H9 (cell line): ENCODE results near the gene MRPL39. TPM values are rescaled to one million over a fixed set of nuclear protein-coding genes. Genes with fewer than 3 reads are reported as not detected.

Experiments
- DNase-seq: peaks from one replicate; pipeline ENCODE4 v3.0.0-alpha.2; 2017
- H2AFZ ChIP-seq: one replicate; pipeline ENCODE4 v1.6.1; 2013; ENCODE audit warnings: mild to moderate bottlenecking, low read length, control low read depth, moderate library complexity
- H2AK5ac ChIP-seq: 2 replicates; pipeline ENCODE4 v1.6.1; 2013; ENCODE audit warnings: low read length, control low read depth, mixed read lengths; ENCODE audit not compliant: insufficient read length
- H2BK120ac ChIP-seq: one replicate; pipeline ENCODE4 v1.6.1; 2013; ENCODE audit warnings: low read depth, mild to moderate bottlenecking, low read length, control low read depth, inconsistent platforms; ENCODE audit not compliant: poor library complexity, severe bottlenecking
- H2BK12ac ChIP-seq: 2 replicates; pipeline ENCODE4 v1.6.1; 2013; ENCODE audit warnings: low read length, control low read depth, mixed read lengths, low read depth; ENCODE audit not compliant: insufficient read length
- H2BK15ac ChIP-seq: 2 replicates; pipeline ENCODE4 v1.6.1; 2013; ENCODE audit warnings: low read depth, low read length, control low read depth
- H2BK20ac ChIP-seq: one replicate; pipeline ENCODE4 v1.6.1; 2013; ENCODE audit warnings: low read depth, mild to moderate bottlenecking, low read length, control low read depth, inconsistent platforms; ENCODE audit not compliant: poor library complexity, severe bottlenecking
- H2BK5ac ChIP-seq: 2 replicates; pipeline ENCODE4 v1.6.1; 2013; ENCODE audit warnings: low read length, control low read depth, mixed read lengths; ENCODE audit not compliant: insufficient read length
- H3K14ac ChIP-seq: 2 replicates; pipeline ENCODE4 v1.6.1; 2013; ENCODE audit warnings: low read length, control low read depth; ENCODE audit not compliant: insufficient read depth
- H3K18ac ChIP-seq: 2 replicates; pipeline ENCODE4 v1.6.1; 2013; ENCODE audit warnings: low read depth, mild to moderate bottlenecking, mixed read lengths, low read length, control low read depth; ENCODE audit not compliant: insufficient read length
- H3K23ac ChIP-seq: 2 replicates; pipeline ENCODE4 v1.6.1; 2013; ENCODE audit warnings: low read length, control low read depth, mixed read lengths, low read depth; ENCODE audit not compliant: insufficient read length
- H3K23me2 ChIP-seq: 2 replicates; pipeline ENCODE4 v1.6.1; 2013; ENCODE audit warnings: low read depth, mild to moderate bottlenecking, mixed read lengths, low read length, control low read depth; ENCODE audit not compliant: insufficient read length, poor library complexity, severe bottlenecking
- H3K27ac ChIP-seq: 2 replicates; pipeline ENCODE4 v1.5.1; 2013; ENCODE audit warnings: low read length, control low read depth, mixed read lengths, low read depth; ENCODE audit not compliant: insufficient read length
- H3K27me3 ChIP-seq: 2 replicates; pipeline ENCODE4 v1.6.1; 2013; ENCODE audit warnings: low read length, control low read depth, inconsistent platforms; ENCODE audit not compliant: insufficient read depth
- H3K4ac ChIP-seq: 2 replicates; pipeline ENCODE4 v1.6.1; 2013; ENCODE audit warnings: low read depth, mild to moderate bottlenecking, control low read depth, inconsistent platforms, low read length, moderate library complexity
- H3K4me1 ChIP-seq: 2 replicates; pipeline ENCODE4 v1.6.1; 2013; ENCODE audit warnings: low read length, control low read depth, inconsistent platforms; ENCODE audit not compliant: insufficient read depth
- H3K4me2 ChIP-seq: 2 replicates; pipeline ENCODE4 v1.6.1; 2013; ENCODE audit warnings: low read length, control low read depth, mixed read lengths; ENCODE audit not compliant: insufficient read length, insufficient read depth
- H3K56ac ChIP-seq: 2 replicates; pipeline ENCODE4 v1.6.1; 2013; ENCODE audit warnings: low read depth, mild to moderate bottlenecking, mixed read lengths, low read length, control low read depth; ENCODE audit not compliant: insufficient read length
- H3K79me1 ChIP-seq: 2 replicates; pipeline ENCODE4 v1.6.1; 2013; ENCODE audit warnings: low read depth, mild to moderate bottlenecking, moderate library complexity, low read length, control low read depth, inconsistent platforms; ENCODE audit not compliant: insufficient read depth, poor library complexity, severe bottlenecking
- H3K79me2 ChIP-seq: 2 replicates; pipeline ENCODE4 v1.6.1; 2013; ENCODE audit warnings: low read length, control low read depth, inconsistent platforms; ENCODE audit not compliant: insufficient read depth
- H3K9ac ChIP-seq: 2 replicates; pipeline ENCODE4 v1.6.1; 2013; ENCODE audit warnings: low read length, control low read depth, mixed read lengths; ENCODE audit not compliant: insufficient read length; ENCODE audit errors: extremely low read depth
- H3K9me3 ChIP-seq: one replicate; pipeline ENCODE4 v1.6.1; 2013; ENCODE audit warnings: low read depth, low read length, inconsistent platforms; ENCODE audit not compliant: control insufficient read depth
- H3T11ph ChIP-seq: one replicate; pipeline ENCODE4 v1.6.1; 2013; ENCODE audit warnings: mild to moderate bottlenecking, low read length, control low read depth, inconsistent platforms
- H4K20me1 ChIP-seq: one replicate; pipeline ENCODE4 v1.6.1; 2013; ENCODE audit not compliant: control insufficient read depth, insufficient read length, insufficient read depth
- H4K5ac ChIP-seq: 2 replicates; pipeline ENCODE4 v1.6.1; 2013; ENCODE audit warnings: low read depth, mild to moderate bottlenecking, mixed read lengths, low read length, control low read depth; ENCODE audit not compliant: insufficient read length
- H4K8ac ChIP-seq: replicated peaks from 2 replicates; pipeline ENCODE4 v1.6.1; 2013; ENCODE audit warnings: low read length, control low read depth, mixed read lengths, low read depth; ENCODE audit not compliant: insufficient read length
- H4K91ac ChIP-seq: 2 replicates; pipeline ENCODE4 v1.6.1; 2013; ENCODE audit warnings: low read depth, mild to moderate bottlenecking, moderate library complexity, mixed read lengths, low read length, control low read depth; ENCODE audit not compliant: insufficient read length
- H3K27ac Mint-ChIP-seq, 3 experiments: 2 replicates in 2 of 3; 3 replicates in 1 of 3; pipeline ENCODE4 v1.8.0; 2020 to 2021; ENCODE audit warnings: mixed read lengths in 3 of 3, mild to moderate bottlenecking in 1 of 3, moderate library complexity in 1 of 3
- H3K27me3 Mint-ChIP-seq: 2 replicates; pipeline ENCODE4 v1.8.0; 2021; ENCODE audit warnings: low read depth, mild to moderate bottlenecking, moderate library complexity, mixed read lengths
- H3K36me3 Mint-ChIP-seq, 3 experiments: 2 replicates in 2 of 3; 3 replicates in 1 of 3; pipeline ENCODE4 v1.8.0; 2020 to 2021; ENCODE audit warnings: low read depth in 3 of 3, mixed read lengths in 3 of 3; ENCODE audit not compliant: insufficient read depth in 1 of 3
- H3K4me1 Mint-ChIP-seq, 2 experiments: 2 replicates each; pipeline ENCODE4 v1.8.0; 2020; ENCODE audit warnings: mixed read lengths in 2 of 2
- H3K4me3 Mint-ChIP-seq, 2 experiments: 2 replicates in 1 of 2; 3 replicates in 1 of 2; pipeline ENCODE4 v1.8.0; 2020 to 2021; ENCODE audit warnings: mild to moderate bottlenecking in 2 of 2, mixed read lengths in 2 of 2, moderate library complexity in 1 of 2
- H3K9me3 Mint-ChIP-seq, 2 experiments: 2 replicates in 1 of 2; 3 replicates in 1 of 2; pipeline ENCODE4 v1.8.0; 2020; ENCODE audit warnings: mild to moderate bottlenecking in 2 of 2, mixed read lengths in 2 of 2, moderate library complexity in 1 of 2
- WGBS: extraction: QIAGEN DNeasy Blood & Tissue Kit; methylation state at CpG from one replicate; pipeline ENCODE4 v1.1.7; 2013; ENCODE audit warnings: missing lambda C conversion rate, low lambda C conversion rate, mixed read lengths; ENCODE audit not compliant: insufficient read length; ENCODE audit errors: extremely low coverage; 5-methylcytosine and 5-hydroxymethylcytosine counted together
- total RNA-seq: library from RNA; stranded (reverse); gene quantifications from 2 replicates; pipeline ENCODE4 v1.2.1, GENCODE V29; 2021
- TF ChIP-seq, protein P1 (sequence below): fragments of 200-600 bp; sonication (generic); conservative IDR thresholded peaks from 3 replicates; pipeline ENCODE4 v1.8.0; 2021; ENCODE audit warnings: antibody characterized with exemption, mild to moderate bottlenecking

MRPL39 gene
- total RNA-seq, 1 experiment from 2014 or later: 58.8 TPM

GRCh38 chr21:25608044-25608737 lies 910 bp upstream of the MRPL39 start:
- peaks cover 10% of the 10 kb centered on the region for H3K23me2 ChIP-seq
- no peak overlapping the region for H3K27ac Mint-ChIP-seq
- no peak overlapping the region for H4K8ac ChIP-seq
- H3K9me3 ChIP-seq: no peaks in the 10 kb centered on the region
- H3K4me3 Mint-ChIP-seq: peak overlapping the region; percentile 100
- no peaks in the 10 kb centered on the region; the same call in 1 of the 2 replicates for H3K79me2 ChIP-seq
- no peak overlapping the region for H4K91ac ChIP-seq
- peaks cover 5 to 25% (median 19%) of the 10 kb centered on the region in 3 experiments; a peak in 6 of 7 replicates for H3K36me3 Mint-ChIP-seq
- H3K4ac ChIP-seq: no peak overlapping the region
- H3K27me3 ChIP-seq: no peaks in the 10 kb centered on the region
- H3K4me2 ChIP-seq: peak overlapping the region; percentile 68
- no peaks in the 10 kb centered on the region for H3K4me1 ChIP-seq
- DNase-seq: peak; percentile 74
- no CpG with 5 or more reads among the region's 18 CpGs for WGBS
- H3K9me3 Mint-ChIP-seq: no peaks in the 10 kb centered on the region
- H3K27ac ChIP-seq: no peak overlapping the region
- no peak overlapping the region for H2BK120ac ChIP-seq
- no peak overlapping the region for H2BK20ac ChIP-seq
- no peak overlapping the region for H2BK15ac ChIP-seq
- peak overlapping the region; percentile 98 for H2AFZ ChIP-seq
- H3K14ac ChIP-seq: no peak overlapping the region
- TF ChIP-seq, protein P1, sequence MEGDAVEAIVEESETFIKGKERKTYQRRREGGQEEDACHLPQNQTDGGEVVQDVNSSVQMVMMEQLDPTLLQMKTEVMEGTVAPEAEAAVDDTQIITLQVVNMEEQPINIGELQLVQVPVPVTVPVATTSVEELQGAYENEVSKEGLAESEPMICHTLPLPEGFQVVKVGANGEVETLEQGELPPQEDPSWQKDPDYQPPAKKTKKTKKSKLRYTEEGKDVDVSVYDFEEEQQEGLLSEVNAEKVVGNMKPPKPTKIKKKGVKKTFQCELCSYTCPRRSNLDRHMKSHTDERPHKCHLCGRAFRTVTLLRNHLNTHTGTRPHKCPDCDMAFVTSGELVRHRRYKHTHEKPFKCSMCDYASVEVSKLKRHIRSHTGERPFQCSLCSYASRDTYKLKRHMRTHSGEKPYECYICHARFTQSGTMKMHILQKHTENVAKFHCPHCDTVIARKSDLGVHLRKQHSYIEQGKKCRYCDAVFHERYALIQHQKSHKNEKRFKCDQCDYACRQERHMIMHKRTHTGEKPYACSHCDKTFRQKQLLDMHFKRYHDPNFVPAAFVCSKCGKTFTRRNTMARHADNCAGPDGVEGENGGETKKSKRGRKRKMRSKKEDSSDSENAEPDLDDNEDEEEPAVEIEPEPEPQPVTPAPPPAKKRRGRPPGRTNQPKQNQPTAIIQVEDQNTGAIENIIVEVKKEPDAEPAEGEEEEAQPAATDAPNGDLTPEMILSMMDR: peak; percentile 93
- no peak overlapping the region for H2AK5ac ChIP-seq
- no peak overlapping the region for H3T11ph ChIP-seq
- H4K20me1 ChIP-seq: no peaks in the 10 kb centered on the region
- no peaks in the 10 kb centered on the region for H3K79me1 ChIP-seq
- no peak overlapping the region for H2BK12ac ChIP-seq
- H3K18ac ChIP-seq: no peak overlapping the region
- no peak overlapping the region for H2BK5ac ChIP-seq
- peaks cover 11% of the 10 kb centered on the region in 2 experiments for H3K4me1 Mint-ChIP-seq
- H3K23ac ChIP-seq: no peak overlapping the region
- H3K9ac ChIP-seq: no peak overlapping the region
- no peak overlapping the region for H4K5ac ChIP-seq
- H3K56ac ChIP-seq: no peak overlapping the region
- peaks cover 5% of the 10 kb centered on the region for H3K27me3 Mint-ChIP-seq
